GM18907 (cell line): Measurements from ENCODE around the gene DKK1.
A peak's percentile ranks its signal among the peaks of the same experiment; 100 is the strongest.

Experiments
- ATAC-seq: cut with Tn5 transposase; IDR thresholded peaks from one replicate; pipeline ENCODE4 v1.9.1; 2021; ENCODE audit warnings: mild to moderate bottlenecking, moderate library complexity; ENCODE audit not compliant: unreplicated experiment

DKK1 gene, protein sequence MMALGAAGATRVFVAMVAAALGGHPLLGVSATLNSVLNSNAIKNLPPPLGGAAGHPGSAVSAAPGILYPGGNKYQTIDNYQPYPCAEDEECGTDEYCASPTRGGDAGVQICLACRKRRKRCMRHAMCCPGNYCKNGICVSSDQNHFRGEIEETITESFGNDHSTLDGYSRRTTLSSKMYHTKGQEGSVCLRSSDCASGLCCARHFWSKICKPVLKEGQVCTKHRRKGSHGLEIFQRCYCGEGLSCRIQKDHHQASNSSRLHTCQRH

GRCh38 chr10:52313933-52314821 is at the start of gene DKK1:
Gene DKK1, plus strand, starts transcription at chr10:52314281. Its CDS starts 154 bp downstream, at chr10:52314435.
- ATAC-seq, result peak; percentile 56

DNA sequence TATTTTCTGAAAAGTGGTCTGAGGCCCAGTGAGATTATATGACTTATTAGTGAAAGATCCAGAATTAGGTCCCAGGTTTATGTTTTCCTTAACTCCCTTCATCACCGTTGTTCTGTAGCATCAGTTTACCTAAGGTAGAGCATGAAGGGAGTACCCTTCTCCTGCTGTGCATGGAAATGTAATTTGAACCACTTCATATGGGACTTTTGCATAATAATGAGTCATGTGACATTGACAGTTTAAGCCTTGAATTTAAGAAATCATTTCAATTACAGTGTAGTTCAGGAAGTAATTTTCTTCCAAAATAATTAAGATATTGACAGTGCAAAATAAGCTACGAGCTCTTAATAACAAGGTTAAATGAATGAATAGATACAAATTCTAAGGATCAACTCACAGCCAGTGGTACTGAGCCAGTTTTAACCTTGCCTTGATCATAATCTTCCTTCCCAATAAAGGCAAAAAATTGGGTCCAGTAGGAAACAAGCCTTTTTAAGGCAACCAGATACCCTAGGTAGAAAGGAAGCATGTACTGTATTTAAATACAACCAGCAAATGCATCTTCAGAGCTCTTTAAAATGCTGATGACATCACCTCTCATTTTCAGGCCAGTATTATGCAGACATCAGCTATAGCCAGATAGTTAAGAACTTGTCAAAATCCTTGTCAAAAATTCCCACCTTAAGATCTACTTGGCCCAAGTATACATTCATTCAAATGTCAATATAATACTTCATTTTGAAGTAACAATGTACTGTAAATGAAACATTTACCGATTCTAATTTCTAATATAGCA is 48.8 kb upstream of the DKK1 start:
- no peak for ATAC-seq

GRCh38 chr10:52266858-52267257 is 47.2 kb upstream of the DKK1 start:
- ATAC-seq, result no peak

DNA sequence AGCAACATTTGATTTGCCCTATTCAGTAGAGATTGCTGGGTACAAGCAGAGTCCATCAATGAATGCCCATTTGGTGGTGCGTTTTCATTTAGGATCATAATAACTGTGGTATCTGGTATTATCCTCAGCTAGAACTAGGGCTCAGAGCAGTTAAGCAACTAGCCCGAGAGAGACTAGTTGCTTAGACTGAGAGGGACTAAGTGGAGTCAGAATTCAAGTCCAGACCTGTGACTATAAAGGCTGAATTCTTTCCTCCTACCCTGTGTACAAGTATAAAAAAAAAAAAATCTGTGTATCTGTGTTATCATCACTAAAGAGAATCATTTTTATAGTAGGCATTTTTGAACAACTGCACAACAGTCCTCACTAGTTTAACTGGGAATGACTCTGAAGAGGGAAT is 45.3 kb upstream of the DKK1 start:
- no peak for ATAC-seq

GRCh38 chr10:52269233-52269632 is 44.8 kb upstream of the DKK1 start:
- ATAC-seq, result no peak

- no peak for ATAC-seq
These were observed 37.9 kb upstream of the DKK1 start for GRCh38 chr10:52276163-52276562.

- no peak for ATAC-seq
These were observed 37.1 kb upstream of the DKK1 start for GRCh38 chr10:52276986-52277385.

- ATAC-seq, result no peak
These were observed 34.5 kb upstream of the DKK1 start for GRCh38 chr10:52279546-52279945.

GRCh38 chr10:52280051-52280450 is 34.0 kb upstream of the DKK1 start:
- ATAC-seq, result no peak

GRCh38 chr10:52283174-52283573 is 30.9 kb upstream of the DKK1 start:
- ATAC-seq, result no peak

DNA sequence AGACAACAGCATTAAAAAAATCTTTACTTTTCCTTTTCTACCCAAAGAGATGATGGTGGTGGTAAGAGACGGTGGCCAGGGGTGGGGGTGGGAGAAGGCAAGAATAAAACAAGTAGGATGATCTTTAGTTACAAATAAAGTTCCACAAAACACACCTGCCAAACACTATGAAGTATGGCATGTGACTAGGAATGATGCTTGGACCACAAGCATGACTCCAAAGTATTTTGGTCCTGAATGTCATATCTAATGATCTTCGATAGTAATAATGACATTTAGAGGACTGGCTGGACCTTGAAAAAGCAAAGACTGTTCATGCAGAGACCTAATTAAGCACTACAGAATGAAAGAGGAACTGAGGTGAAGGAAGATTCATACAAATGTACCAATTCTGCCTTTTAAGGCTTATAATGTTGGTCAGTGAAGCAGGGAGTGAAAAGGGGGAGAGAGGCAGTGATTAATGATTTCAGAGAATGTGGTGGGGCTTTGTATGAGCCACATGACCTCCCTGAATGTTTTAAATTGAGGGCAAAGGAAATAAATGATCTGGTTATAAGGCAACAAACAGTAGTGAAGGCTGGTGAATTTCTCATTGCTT is 29.6 kb upstream of the DKK1 start:
- peak; percentile 86 for ATAC-seq

DNA sequence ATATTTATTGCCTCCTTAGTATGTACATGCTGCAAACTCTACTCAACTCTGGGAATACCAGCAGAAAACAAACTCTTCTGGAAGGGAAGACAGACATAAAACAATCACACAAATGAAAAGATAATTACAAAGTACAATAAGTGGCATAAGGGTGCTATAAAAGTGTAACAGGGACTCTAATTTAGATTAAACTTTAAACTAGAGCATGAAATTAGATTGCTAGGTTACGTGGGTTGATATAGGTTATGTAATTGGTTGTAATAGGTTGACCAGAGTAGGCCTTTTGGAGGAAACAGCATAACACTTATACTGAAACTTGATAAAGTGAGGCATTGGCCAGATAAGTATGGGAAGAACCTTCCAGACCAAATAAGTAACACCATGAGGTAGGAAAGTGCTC is 26.2 kb upstream of the DKK1 start:
- ATAC-seq, result no peak

DNA sequence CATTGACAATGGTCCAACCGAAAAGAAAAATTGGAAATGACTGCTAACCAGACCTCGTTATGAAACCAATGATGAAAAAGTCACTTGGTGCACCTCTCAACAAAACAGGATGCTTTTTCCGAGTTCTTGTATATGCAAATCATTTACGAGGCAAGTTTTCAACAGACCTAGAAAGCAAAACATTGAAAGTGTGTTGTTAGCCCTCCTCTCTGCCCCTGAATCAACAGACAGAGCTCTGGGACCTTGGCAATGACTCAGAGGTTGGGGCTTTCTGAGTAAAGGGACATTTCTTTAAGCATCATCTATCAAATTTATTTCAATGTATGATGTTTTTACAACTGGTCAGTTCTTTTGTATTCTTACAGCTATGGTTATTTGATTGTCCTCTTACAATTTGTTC is 16.3 kb upstream of the DKK1 start:
- ATAC-seq, result no peak

DNA sequence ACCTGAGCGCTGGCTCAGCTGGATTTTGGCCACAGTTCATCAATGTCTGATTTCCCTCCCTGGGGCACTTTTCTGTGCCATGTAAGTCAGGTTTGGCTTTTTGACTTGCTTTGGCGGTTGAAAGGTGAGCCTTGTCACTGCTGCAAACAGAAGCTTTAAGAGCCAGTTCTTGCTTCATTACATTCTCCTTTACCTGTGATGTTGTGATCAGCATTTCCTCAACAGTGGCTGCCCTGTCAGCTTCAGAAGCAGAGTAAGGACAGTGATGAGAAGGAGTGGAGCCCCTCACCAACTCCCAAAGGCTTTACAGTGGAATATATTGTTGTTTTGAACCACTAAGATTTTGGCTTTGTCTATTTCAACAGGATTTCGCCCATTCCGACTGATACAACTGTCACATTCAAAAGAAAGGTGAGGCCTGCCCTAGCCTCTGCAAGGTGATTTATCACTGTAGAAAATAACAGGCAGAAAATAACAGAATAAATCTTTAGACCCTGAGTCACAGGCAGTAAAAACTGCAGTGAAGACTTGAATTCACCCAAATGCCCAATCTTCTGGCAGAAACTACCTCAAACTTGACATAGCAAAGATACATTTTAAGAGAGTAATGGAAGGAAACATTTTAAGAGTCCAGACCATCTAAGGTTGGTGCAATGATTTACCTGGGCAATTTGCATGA is 13.3 kb upstream of the DKK1 start:
- ATAC-seq, result no peak

GRCh38 chr10:52308251-52309031 is 5.6 kb upstream of the DKK1 start:
- ATAC-seq, result peak; percentile 86

DNA sequence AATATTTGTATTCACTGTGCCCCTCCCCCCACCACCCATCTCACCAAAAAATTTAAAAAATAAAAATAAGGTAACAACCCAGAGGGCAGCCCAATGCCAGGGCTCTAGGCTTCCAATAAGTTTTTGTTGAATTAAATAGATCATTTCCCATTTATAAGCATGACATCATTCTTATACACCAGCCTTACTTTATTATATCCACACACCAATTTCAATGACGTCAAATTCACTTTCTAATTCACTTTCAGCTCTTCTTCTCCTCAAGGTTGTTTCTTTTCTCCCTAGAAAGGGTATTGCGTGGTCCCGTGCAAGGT is 1.2 kb upstream of the DKK1 start:
- no peak for ATAC-seq

- ATAC-seq, result no peak
These were observed 687 bp upstream of the DKK1 start for GRCh38 chr10:52313256-52313932.

DNA sequence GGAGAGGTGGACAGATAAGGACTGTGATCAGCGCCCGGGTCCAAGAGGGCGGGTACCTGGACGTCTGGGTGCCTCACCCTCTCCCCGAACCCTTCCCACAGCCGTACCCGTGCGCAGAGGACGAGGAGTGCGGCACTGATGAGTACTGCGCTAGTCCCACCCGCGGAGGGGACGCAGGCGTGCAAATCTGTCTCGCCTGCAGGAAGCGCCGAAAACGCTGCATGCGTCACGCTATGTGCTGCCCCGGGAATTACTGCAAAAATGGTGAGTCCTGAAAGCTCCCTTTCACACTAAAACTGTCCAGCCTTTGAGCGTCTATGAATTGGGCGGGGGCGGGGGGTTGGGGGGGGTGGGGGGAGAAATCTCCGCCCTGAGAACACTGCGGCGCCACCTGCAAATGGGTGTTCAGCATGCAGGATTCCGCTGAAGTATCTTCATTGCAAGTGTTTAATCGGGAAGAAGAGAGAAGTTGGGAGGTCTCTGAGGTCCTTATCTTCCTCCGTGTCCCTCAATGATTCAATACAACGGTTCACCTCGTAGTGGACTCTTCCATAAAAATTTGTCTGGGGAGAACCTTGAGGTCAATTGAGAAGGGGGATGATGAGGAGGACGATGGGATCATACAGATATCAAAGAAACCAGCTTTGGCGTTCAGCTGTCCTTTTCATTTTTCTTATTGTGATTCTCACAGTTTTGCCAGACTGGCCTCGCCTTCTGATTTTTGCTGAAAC is 906 bp downstream of the DKK1 start:
- ATAC-seq, result no peak

DNA sequence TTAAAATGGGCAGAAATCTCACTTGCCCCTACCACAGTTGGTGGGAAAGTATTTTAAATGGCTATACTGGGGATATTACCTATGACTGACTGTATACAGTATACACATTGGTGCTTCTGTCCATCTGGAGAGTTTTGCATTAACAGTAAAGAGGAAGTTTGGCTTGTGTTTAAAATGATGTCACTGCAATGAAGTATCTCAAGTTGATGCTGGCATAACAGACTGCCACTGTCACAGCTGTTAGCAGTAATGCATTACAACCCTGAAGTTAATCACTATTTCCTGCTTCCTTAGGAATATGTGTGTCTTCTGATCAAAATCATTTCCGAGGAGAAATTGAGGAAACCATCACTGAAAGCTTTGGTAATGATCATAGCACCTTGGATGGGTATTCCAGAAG is 1.9 kb downstream of the DKK1 start:
- no peak for ATAC-seq
